ENCODE data around the gene TPBGL. TPM values are rescaled to one million over a fixed set of nuclear protein-coding genes. Genes with fewer than 3 reads are reported as not detected.

TPBGL gene
- polyA plus RNA-seq, 1 of the 3 experiments (the other 2 are of a cell fraction): 0.03 TPM

DNA sequence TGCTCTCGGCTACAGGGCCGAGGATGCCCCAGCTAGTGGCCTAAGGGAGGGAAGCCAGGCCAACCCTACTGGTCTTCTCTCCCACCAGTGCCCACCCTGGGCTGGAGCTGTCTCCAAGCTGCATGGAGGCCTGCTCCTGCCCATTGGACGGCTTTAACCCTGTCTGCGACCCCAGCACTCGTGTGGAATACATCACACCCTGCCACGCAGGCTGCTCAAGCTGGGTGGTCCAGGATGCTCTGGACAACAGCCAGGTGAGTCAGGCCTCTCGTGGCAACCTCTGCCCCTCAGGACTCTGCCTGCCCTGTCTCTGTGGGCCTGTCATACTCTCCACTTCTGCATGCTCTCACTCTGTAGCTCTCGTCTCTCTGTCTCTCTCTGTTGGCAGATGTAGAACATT, 44.1 kb upstream of the TPBGL start (continued):
- TF ChIP-seq, protein P1, sequence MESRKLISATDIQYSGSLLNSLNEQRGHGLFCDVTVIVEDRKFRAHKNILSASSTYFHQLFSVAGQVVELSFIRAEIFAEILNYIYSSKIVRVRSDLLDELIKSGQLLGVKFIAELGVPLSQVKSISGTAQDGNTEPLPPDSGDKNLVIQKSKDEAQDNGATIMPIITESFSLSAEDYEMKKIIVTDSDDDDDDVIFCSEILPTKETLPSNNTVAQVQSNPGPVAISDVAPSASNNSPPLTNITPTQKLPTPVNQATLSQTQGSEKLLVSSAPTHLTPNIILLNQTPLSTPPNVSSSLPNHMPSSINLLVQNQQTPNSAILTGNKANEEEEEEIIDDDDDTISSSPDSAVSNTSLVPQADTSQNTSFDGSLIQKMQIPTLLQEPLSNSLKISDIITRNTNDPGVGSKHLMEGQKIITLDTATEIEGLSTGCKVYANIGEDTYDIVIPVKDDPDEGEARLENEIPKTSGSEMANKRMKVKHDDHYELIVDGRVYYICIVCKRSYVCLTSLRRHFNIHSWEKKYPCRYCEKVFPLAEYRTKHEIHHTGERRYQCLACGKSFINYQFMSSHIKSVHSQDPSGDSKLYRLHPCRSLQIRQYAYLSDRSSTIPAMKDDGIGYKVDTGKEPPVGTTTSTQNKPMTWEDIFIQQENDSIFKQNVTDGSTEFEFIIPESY (IDR thresholded peaks at IDR 0.05; ENCODE audit: borderline replicate concordance, low read depth): no peak

DNA sequence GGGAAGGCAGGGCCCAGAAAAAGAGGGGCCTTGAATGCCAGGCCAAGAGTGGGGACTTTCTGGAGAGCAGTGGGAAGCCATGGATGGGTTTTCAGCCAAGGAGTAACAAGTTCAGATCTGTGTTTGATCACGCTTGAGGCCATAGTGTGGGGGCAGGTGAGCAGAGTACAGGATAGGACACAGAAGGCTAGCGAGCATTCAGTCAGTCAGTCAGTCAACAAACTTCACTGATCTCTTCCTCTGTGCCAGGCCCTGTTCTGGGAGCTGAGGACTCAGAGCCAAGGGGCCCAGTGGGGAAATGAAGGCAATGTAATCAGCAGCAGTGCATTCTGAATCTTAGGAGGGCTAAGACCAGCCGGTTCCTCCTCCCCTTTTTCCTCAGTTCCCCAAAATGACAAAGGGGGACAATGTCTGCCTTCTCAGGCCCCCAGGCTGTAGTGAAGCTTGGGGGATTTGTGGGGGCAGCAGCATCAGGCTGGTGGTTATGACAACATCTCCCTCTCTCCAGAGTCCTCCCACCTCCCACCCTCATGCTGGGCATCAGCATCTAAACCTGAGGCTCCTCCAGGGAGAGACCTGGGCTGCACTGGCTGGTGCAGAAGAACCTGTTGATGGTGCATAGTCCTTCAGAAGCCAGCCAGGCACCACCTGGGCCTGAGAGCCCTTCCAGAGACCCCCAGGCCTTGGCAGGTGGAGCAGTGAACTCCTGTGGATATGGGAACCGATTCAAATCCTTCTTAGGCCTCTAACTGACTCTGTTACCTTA, 42.9 kb upstream of the TPBGL start:
- Histone ChIP-seq H4K20me1 (ENCODE audit: insufficient read depth) (no peaks in the 10 kb centered on the region), H3K79me2 (ENCODE audit: insufficient read depth) (no peaks in the 10 kb centered on the region), H3K4me3 (ENCODE audit: low read depth in 2 of 2, low read length in 1 of 2) (no peak overlapping the region), H3K27ac (ENCODE audit: low read depth in 2 of 2, low read length in 1 of 2) (no peak overlapping the region), H2AFZ (ENCODE audit: low read depth) (no peak overlapping the region), H3K4me2 (no peak overlapping the region), H3K36me3 (replicated peaks in 1 of 2; ENCODE audit: control insufficient read depth in 1 of 2, insufficient read depth in 2 of 2, low read length in 1 of 2) (no peaks in the 10 kb centered on the region), H3F3A (replicated peaks; ENCODE audit: insufficient read depth) (no peaks in the 10 kb centered on the region), H3K27me3 (ENCODE audit: insufficient read depth) (no peaks in the 10 kb centered on the region), H3K9me3 (no peaks in the 10 kb centered on the region), H3K9me2 (no peaks in the 10 kb centered on the region), H3K4me1 (ENCODE audit: control insufficient read depth in 1 of 2, insufficient read depth in 2 of 2, low read depth in 1 of 2, low read length in 1 of 2) (peaks cover 0 to 20% of the 10 kb centered on the region in 2 experiments; a peak in 1 of 4 replicates), H3K9ac (no peak overlapping the region)
- 61% methylated on average over 4 of the region's 4 CpGs for WGBS (ENCODE audit: low lambda C conversion rate)
- ChIA-PET CTCF (interaction anchor here (0.7 to 15.4 kb wide), 5 partner anchors 18 to 53 kb away, joined by 3 to 630 read pairs (median 25); partner anchors contain the start of genes SLCO2B1 and TPBGL), POLR2A (no interaction called here)
- no peak for DNase-seq
- TF ChIP-seq, protein P2, sequence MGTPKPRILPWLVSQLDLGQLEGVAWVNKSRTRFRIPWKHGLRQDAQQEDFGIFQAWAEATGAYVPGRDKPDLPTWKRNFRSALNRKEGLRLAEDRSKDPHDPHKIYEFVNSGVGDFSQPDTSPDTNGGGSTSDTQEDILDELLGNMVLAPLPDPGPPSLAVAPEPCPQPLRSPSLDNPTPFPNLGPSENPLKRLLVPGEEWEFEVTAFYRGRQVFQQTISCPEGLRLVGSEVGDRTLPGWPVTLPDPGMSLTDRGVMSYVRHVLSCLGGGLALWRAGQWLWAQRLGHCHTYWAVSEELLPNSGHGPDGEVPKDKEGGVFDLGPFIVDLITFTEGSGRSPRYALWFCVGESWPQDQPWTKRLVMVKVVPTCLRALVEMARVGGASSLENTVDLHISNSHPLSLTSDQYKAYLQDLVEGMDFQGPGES (IDR thresholded peaks at IDR 0.05; ENCODE audit: low read depth, low read length): no peak
- no peak for TF ChIP-seq POLR2AphosphoS5 (IDR thresholded peaks at IDR 0.05; ENCODE audit: low read depth, low read length)
- TF ChIP-seq YY1 (IDR thresholded peaks at IDR 0.05; ENCODE audit: low read depth): no peak
- TF ChIP-seq, protein P1 (IDR thresholded peaks at IDR 0.05; ENCODE audit: borderline replicate concordance, low read depth): no peak
- no peak for TF ChIP-seq RCOR1 (IDR thresholded peaks at IDR 0.05; ENCODE audit: low read length)

DNA sequence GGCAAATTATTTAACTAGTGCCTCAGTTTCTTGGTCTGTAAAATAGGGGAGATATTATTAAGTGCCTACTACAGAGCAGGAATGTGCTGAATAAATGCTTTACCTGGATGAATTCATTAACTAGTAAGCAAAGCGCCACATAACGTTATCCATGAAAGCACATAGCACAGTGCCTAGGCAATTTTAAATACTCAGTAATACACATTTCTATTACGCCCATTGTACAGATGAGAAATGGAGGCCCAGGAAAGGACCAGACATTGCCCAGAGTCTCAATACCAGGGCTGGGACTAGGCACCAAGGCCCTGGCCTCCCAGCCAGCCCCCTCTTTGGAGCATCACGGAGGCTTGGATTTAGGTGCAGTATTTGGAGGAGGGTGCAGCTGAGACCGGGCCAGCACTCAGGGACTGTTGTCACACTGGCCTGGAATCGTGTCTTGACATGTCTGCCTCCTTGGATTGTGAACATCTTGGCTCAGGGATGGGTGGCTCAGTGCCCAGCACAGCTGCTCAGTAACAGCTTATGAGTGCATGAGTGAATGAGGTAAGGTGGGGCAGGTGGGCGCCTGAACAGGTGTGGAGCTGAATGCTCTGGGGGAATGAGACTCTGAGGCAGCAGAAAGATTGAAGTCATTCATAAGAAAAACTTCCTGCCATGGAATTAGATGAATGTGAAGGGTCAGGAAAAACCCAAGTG, 42.1 kb upstream of the TPBGL start:
- CTCF ChIA-PET: interaction anchor here (2.2 to 15.4 kb wide), 3 partner anchors 50 to 52 kb away, joined by 6 to 630 read pairs (median 16); partner anchors contain the start of gene SLCO2B1
- Histone ChIP-seq H3K27ac (ENCODE audit: low read depth in 2 of 2, low read length in 1 of 2) (no peak overlapping the region), H3K4me3 (ENCODE audit: low read depth in 2 of 2, low read length in 1 of 2) (no peak overlapping the region), H3K79me2 (ENCODE audit: insufficient read depth) (no peaks in the 10 kb centered on the region), H3K4me2 (no peak overlapping the region), H3K9me2 (no peaks in the 10 kb centered on the region), H3K9ac (no peak overlapping the region), H4K20me1 (ENCODE audit: insufficient read depth) (no peaks in the 10 kb centered on the region), H3K27me3 (ENCODE audit: insufficient read depth) (no peaks in the 10 kb centered on the region), H3K9me3 (no peaks in the 10 kb centered on the region), H3F3A (replicated peaks; ENCODE audit: insufficient read depth) (no peaks in the 10 kb centered on the region), H3K36me3 (replicated peaks in 1 of 2; ENCODE audit: control insufficient read depth in 1 of 2, insufficient read depth in 2 of 2, low read length in 1 of 2) (no peaks in the 10 kb centered on the region), H2AFZ (ENCODE audit: low read depth) (no peak overlapping the region), H3K4me1 (ENCODE audit: control insufficient read depth in 1 of 2, insufficient read depth in 2 of 2, low read depth in 1 of 2, low read length in 1 of 2) (peaks cover 0 to 20% of the 10 kb centered on the region in 2 experiments; a peak in 1 of 4 replicates)
- POLR2A ChIA-PET: no interaction called here
- no peak for DNase-seq
- WGBS (ENCODE audit: low lambda C conversion rate): 70% methylated on average over 7 of the region's 7 CpGs
- TF ChIP-seq JUND (IDR thresholded peaks at IDR 0.05) (no peak), SIN3A (IDR thresholded peaks at IDR 0.05; ENCODE audit: borderline replicate concordance, low read depth, low read length) (no peak), TAF1 (IDR thresholded peaks at IDR 0.05; ENCODE audit: borderline replicate concordance, low read depth, low read length) (no peak), CHD2 (IDR thresholded peaks at IDR 0.05; ENCODE audit: low read length, partially characterized antibody) (no peak), POLR2AphosphoS5 (IDR thresholded peaks at IDR 0.05; ENCODE audit: low read depth, low read length) (no peak), SMC3 (IDR thresholded peaks at IDR 0.05; ENCODE audit: low read depth, low read length) (no peak), RXRA (IDR thresholded peaks at IDR 0.05; ENCODE audit: borderline replicate concordance, low read depth) (no peak), MEF2A (IDR thresholded peaks at IDR 0.05; ENCODE audit: borderline replicate concordance, low read depth) (no peak), FOXJ3 (CRISPR knock-in tag; IDR thresholded peaks at IDR 0.05) (no peak)
- TF ChIP-seq, protein P3, sequence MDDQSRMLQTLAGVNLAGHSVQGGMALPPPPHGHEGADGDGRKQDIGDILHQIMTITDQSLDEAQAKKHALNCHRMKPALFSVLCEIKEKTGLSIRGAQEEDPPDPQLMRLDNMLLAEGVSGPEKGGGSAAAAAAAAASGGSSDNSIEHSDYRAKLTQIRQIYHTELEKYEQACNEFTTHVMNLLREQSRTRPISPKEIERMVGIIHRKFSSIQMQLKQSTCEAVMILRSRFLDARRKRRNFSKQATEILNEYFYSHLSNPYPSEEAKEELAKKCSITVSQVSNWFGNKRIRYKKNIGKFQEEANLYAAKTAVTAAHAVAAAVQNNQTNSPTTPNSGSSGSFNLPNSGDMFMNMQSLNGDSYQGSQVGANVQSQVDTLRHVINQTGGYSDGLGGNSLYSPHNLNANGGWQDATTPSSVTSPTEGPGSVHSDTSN (IDR thresholded peaks at IDR 0.05): no peak
- TF ChIP-seq, protein P4, sequence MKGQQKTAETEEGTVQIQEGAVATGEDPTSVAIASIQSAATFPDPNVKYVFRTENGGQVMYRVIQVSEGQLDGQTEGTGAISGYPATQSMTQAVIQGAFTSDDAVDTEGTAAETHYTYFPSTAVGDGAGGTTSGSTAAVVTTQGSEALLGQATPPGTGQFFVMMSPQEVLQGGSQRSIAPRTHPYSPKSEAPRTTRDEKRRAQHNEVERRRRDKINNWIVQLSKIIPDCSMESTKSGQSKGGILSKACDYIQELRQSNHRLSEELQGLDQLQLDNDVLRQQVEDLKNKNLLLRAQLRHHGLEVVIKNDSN (IDR thresholded peaks at IDR 0.05; ENCODE audit: borderline replicate concordance, low read depth): no peak
